MG63 (cell line): ENCODE results near the gene TRNT1. TPM values are rescaled to one million over a fixed set of nuclear protein-coding genes. Genes with fewer than 3 reads are reported as not detected.

Experiments
- DNase-seq: peaks from one replicate; pipeline ENCODE4 v3.0.0-alpha.2; 2020
- H3K27me3 ChIP-seq: fragments of 250-450 bp; sonication (Bioruptor Pico); 2 replicates; pipeline ENCODE4 v1.5.1; 2020; ENCODE audit warnings: mild to moderate bottlenecking, moderate library complexity
- H3K36me3 ChIP-seq: fragments of 250-450 bp; sonication (Bioruptor Pico); 2 replicates; pipeline ENCODE4 v1.5.1; 2020; ENCODE audit warnings: mild to moderate bottlenecking, moderate library complexity
- H3K4me3 ChIP-seq: fragments of 250-450 bp; sonication (Bioruptor Pico); 2 replicates; pipeline ENCODE4 v1.5.1; 2020; ENCODE audit warnings: mild to moderate bottlenecking, moderate library complexity
- H3K9me3 ChIP-seq: fragments of 250-450 bp; sonication (Bioruptor Pico); 2 replicates; pipeline ENCODE4 v1.5.1; 2020; ENCODE audit warnings: mild to moderate bottlenecking, moderate library complexity
- total RNA-seq: library from RNA; depleted of rRNA; stranded (reverse); fragments of >200 nt; shearing (Covaris generic); gene quantifications from 2 replicates; pipeline ENCODE4 v1.2.3, GENCODE V29; 2014; ENCODE audit warnings: low replicate concordance; rRNA removed

The TRNT1 gene
- total RNA-seq, 1 experiment from 2014 or later, result 34.2 TPM

DNA sequence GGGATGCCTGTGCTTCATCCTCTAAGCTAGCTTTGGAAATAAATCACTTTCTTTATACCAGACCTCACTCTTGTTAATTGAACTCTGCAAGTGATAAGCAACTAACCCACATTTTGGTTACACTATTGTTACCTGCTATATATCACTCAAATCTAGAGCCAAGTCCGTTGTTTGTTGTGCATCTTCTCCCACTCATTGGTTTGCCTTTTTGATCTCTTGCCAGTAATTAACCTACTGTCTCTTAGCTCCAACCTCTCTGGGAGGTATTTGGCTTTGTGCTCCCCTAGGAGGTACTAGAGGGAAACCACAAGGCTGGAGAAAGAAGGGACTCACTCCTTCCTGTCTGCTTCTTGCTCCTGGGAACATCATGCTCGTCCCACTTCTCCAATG, 65.5 kb downstream of the TRNT1 start:
- DNase-seq, result no peak
- Histone ChIP-seq H3K36me3 (no peaks in the 10 kb centered on the region), H3K4me3 (no peak overlapping the region), H3K27me3 (no peaks in the 10 kb centered on the region), H3K9me3 (no peaks in the 10 kb centered on the region)

- Histone ChIP-seq H3K4me3 (no peak overlapping the region), H3K9me3 (no peaks in the 10 kb centered on the region), H3K27me3 (no peaks in the 10 kb centered on the region), H3K36me3 (no peaks in the 10 kb centered on the region)
- no peak for DNase-seq
These were observed 68.1 kb downstream of the TRNT1 start for GRCh38 chr3:3194861-3195260.

DNA sequence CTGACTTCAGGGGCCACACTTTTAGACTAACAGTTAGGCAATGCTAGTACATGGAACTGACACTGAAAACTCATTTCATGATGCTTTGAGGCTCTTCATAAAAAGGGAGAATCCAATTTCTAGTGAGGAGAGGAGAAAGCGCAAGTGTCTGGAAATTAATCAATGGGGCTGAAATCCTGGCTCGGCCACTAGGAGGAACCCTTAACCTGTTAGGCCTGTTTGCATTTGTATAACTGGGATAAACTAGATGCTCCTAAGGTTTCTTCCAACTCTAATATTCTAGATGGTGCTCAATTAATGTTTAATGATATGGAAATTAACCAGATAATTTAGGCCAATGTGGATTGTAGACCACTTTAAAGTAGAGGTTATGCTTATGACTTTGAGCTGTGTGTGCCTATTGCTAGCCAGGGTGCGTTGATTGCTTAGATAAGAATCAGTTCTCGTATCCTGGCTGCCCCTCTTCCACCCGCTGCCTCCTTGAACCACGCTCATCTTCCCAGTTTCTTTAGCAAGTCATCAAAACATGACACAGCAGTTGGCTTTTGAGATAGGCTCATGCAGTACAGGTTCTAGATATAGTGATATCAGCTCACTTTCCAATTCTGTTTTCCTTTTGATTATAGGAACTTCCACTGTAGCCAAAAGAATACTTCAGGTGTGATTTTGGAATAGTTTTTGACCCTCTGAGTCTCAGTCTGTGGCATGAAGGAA, 69.6 kb downstream of the TRNT1 start:
- Histone ChIP-seq H3K27me3 (no peaks in the 10 kb centered on the region), H3K36me3 (no peaks in the 10 kb centered on the region), H3K9me3 (no peaks in the 10 kb centered on the region), H3K4me3 (no peak overlapping the region)
- no peak for DNase-seq

Other genes with a start within 250 kb of the TRNT1 start
- gene IL5RA, start 16.6 kb upstream of the TRNT1 start, total RNA-seq, result not detected in 2 replicates
- 23.2 and 26.0 TPM in 2 replicates for gene CRBN, start 52.8 kb downstream of the TRNT1 start, total RNA-seq